Mesendoderm (in vitro differentiated cells): Measurements from ENCODE around the gene CRTC3.
A peak's percentile ranks its signal among the peaks of the same experiment; 100 is the strongest.

ENCODE experiments used
- DNase-seq: peaks from one replicate; pipeline ENCODE4 v3.0.0; 2013
- H2AK5ac ChIP-seq: 2 replicates; pipeline ENCODE4 v1.6.1; 2013; ENCODE audit warnings: low read length, inconsistent platforms
- H2BK120ac ChIP-seq: 2 replicates; pipeline ENCODE4 v1.6.1; 2013; ENCODE audit warnings: low read depth, mild to moderate bottlenecking, low read length, moderate library complexity, mixed read lengths
- H2BK15ac ChIP-seq: replicated peaks from 2 replicates; pipeline ENCODE4 v1.6.1; 2013; ENCODE audit warnings: low read depth, mild to moderate bottlenecking, moderate library complexity
- H2BK5ac ChIP-seq: 2 replicates; pipeline ENCODE4 v1.6.1; 2013; ENCODE audit warnings: low read length, inconsistent platforms
- H3K18ac ChIP-seq: 2 replicates; pipeline ENCODE4 v1.6.1; 2013; ENCODE audit warnings: mild to moderate bottlenecking, low read length, mixed read lengths
- H3K23ac ChIP-seq: one replicate; pipeline ENCODE4 v1.6.1; 2013; ENCODE audit warnings: low read length
- H3K27ac ChIP-seq: 2 replicates; pipeline ENCODE4 v1.5.1; 2013; ENCODE audit warnings: low read depth, mild to moderate bottlenecking, inconsistent platforms, low read length, moderate library complexity
- H3K27me3 ChIP-seq: 2 replicates; pipeline ENCODE4 v1.6.1; 2013; ENCODE audit warnings: low read length, control low read depth, mild to moderate bottlenecking, inconsistent platforms; ENCODE audit not compliant: insufficient read depth, poor library complexity
- H3K36me3 ChIP-seq: 2 replicates; pipeline ENCODE4 v1.6.1; 2013; ENCODE audit warnings: low read length, inconsistent platforms; ENCODE audit not compliant: control insufficient read depth, insufficient read depth
- H3K4ac ChIP-seq: one replicate; pipeline ENCODE4 v1.6.1; 2013; ENCODE audit warnings: low read depth, mild to moderate bottlenecking, low read length, moderate library complexity
- H3K4me1 ChIP-seq: 2 replicates; pipeline ENCODE4 v1.6.1; 2013; ENCODE audit warnings: low read depth, low read length, inconsistent platforms; ENCODE audit not compliant: control insufficient read depth
- H3K4me2 ChIP-seq: 2 replicates; pipeline ENCODE4 v1.6.1; 2013; ENCODE audit warnings: low read length
- H3K4me3 ChIP-seq: 2 replicates; pipeline ENCODE4 v1.5.1; 2013; ENCODE audit warnings: mild to moderate bottlenecking, low read length
- H3K56ac ChIP-seq: one replicate; pipeline ENCODE4 v1.6.1; 2013; ENCODE audit warnings: low read length
- H3K79me1 ChIP-seq: 2 replicates; pipeline ENCODE4 v1.6.1; 2013; ENCODE audit warnings: low read length, inconsistent platforms
- H3K79me2 ChIP-seq: 2 replicates; pipeline ENCODE4 v1.6.1; 2013; ENCODE audit warnings: mild to moderate bottlenecking, low read length; ENCODE audit not compliant: control insufficient read depth, insufficient read depth
- H3K9ac ChIP-seq: 2 replicates; pipeline ENCODE4 v1.6.1; 2013; ENCODE audit warnings: low read length, inconsistent platforms
- H4K5ac ChIP-seq: one replicate; pipeline ENCODE4 v1.6.1; 2013; ENCODE audit warnings: low read length
- H4K8ac ChIP-seq: one replicate; pipeline ENCODE4 v1.6.1; 2013; ENCODE audit warnings: low read depth, mild to moderate bottlenecking, control low read depth, low read length, moderate library complexity
- WGBS: extraction: QIAGEN DNeasy Blood & Tissue Kit; methylation state at CpG from one replicate; pipeline ENCODE4 v1.1.7; 2013; ENCODE audit warnings: low lambda C conversion rate, missing lambda C conversion rate; ENCODE audit not compliant: insufficient coverage; ENCODE audit errors: extremely low coverage; 5-methylcytosine and 5-hydroxymethylcytosine counted together

The CRTC3 gene

GRCh38 chr15:90644952-90645725, 115.4 kb downstream of the CRTC3 start:
- Histone ChIP-seq H2AK5ac (no peak overlapping the region), H3K27ac (no peak overlapping the region), H4K8ac (no peak overlapping the region), H3K4me3 (no peak overlapping the region), H3K4me1 (peaks cover 3% of the 10 kb centered on the region), H3K18ac (no peak overlapping the region), H3K36me3 (no peaks in the 10 kb centered on the region), H3K4ac (no peak overlapping the region), H3K4me2 (no peak overlapping the region), H3K9ac (no peak overlapping the region), H3K23ac (no peak overlapping the region), H2BK15ac (no peak overlapping the region), H4K5ac (no peak overlapping the region), H3K56ac (no peak overlapping the region), H3K79me1 (no peaks in the 10 kb centered on the region), H3K79me2 (no peaks in the 10 kb centered on the region), H2BK120ac (no peak overlapping the region), H3K27me3 (no peaks in the 10 kb centered on the region), H2BK5ac (no peak overlapping the region)
- WGBS, result no CpG with 5 or more reads among the region's 9 CpGs
- no peak for DNase-seq

DNA sequence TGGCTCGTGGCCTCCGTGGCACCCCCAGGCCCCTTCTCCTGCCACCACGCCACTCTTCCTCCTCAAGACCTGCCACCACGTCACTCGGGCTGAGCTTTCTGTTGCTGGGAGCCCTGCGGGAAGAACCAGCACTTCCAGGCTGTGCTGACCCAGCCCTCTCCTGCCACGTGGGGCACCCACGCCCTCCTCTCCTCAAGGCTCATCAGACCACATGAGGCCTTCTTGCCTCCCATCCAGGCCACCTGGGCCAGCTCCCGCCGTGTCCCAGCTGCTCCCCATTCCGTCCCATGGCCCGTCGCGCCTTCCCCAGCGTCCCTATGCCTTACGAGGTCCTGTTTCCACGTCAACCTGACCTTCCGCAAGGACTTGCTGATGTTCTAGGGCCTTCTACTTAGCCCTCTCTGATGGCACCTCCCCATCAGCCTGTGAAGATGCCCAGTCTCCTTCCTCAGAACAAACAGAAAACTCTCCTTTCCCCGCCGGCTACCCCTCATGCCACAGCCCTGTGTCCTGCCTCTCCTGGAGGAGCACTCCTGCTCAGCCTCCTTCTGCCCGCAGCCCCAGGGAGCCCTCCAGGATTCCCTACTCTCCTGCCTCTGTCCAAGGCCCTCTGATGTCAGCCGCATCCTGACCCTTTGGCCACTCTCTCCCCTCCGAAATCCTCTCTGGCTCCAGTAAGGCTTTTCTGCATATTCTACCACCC, 116.3 kb downstream of the CRTC3 start:
- no peak overlapping the region for H2AK5ac ChIP-seq
- no peak overlapping the region for H3K18ac ChIP-seq
- H2BK15ac ChIP-seq, result no peak overlapping the region
- H3K79me2 ChIP-seq, result no peaks in the 10 kb centered on the region
- H3K4me3 ChIP-seq, result no peak overlapping the region
- H3K36me3 ChIP-seq, result no peaks in the 10 kb centered on the region
- H3K79me1 ChIP-seq, result no peaks in the 10 kb centered on the region
- no CpG with 5 or more reads among the region's 23 CpGs for WGBS
- H2BK120ac ChIP-seq, result no peak overlapping the region
- H4K8ac ChIP-seq, result no peak overlapping the region
- H3K4me2 ChIP-seq, result no peak overlapping the region
- H3K27ac ChIP-seq, result no peak overlapping the region
- no peak overlapping the region for H2BK5ac ChIP-seq
- no peak overlapping the region for H4K5ac ChIP-seq
- H3K9ac ChIP-seq, result no peak overlapping the region
- H3K23ac ChIP-seq, result no peak overlapping the region
- no peak for DNase-seq
- H3K4ac ChIP-seq, result no peak overlapping the region
- H3K27me3 ChIP-seq, result no peaks in the 10 kb centered on the region
- peaks cover 3% of the 10 kb centered on the region for H3K4me1 ChIP-seq
- no peak overlapping the region for H3K56ac ChIP-seq

DNA sequence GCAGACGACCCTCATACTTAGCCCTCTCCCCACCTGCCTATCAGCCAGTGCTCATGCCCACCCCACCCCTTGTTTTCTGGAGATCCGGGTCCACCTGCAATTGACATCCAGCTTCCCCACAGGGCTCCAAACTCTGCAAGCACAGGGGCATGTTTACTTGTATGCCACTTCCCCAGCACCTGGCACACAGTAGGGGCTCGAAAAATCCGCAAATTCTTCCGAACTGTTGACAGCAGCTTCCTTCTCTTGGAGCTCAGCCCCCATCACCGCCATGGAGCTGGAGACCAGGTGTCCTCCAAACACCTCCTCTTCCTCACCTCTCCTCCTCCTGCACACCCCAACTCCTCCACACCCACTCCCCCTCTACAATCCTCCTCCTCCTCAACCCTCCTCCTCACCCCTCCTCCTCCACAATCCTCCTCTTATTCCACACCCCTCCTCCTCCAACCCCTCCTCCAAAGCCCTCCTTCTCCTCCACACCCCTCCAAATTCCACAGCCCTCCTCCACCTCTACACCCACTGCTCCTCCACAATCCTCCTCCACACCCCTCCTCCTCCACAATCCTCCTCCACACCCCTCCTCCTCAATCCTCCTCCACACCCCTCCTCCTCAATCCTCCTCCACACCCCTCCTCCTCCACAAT, 117.1 kb downstream of the CRTC3 start:
- no peak overlapping the region for H3K56ac ChIP-seq
- H3K79me2 ChIP-seq, result no peaks in the 10 kb centered on the region
- H3K23ac ChIP-seq, result no peak overlapping the region
- H3K9ac ChIP-seq, result no peak overlapping the region
- H3K79me1 ChIP-seq, result no peaks in the 10 kb centered on the region
- peak; percentile 33 for DNase-seq
- H3K4ac ChIP-seq, result no peak overlapping the region
- H3K4me3 ChIP-seq, result no peak overlapping the region
- no peak overlapping the region for H4K5ac ChIP-seq
- H2BK120ac ChIP-seq, result no peak overlapping the region
- H2BK5ac ChIP-seq, result no peak overlapping the region
- no peak overlapping the region for H3K4me2 ChIP-seq
- H3K27me3 ChIP-seq, result no peaks in the 10 kb centered on the region
- no peak overlapping the region for H2BK15ac ChIP-seq
- H2AK5ac ChIP-seq, result no peak overlapping the region
- H3K36me3 ChIP-seq, result no peaks in the 10 kb centered on the region
- H3K4me1 ChIP-seq, result peaks cover 3% of the 10 kb centered on the region
- WGBS, result no CpG with 5 or more reads among the region's 6 CpGs
- H3K27ac ChIP-seq, result no peak overlapping the region
- H4K8ac ChIP-seq, result no peak overlapping the region
- no peak overlapping the region for H3K18ac ChIP-seq

DNA sequence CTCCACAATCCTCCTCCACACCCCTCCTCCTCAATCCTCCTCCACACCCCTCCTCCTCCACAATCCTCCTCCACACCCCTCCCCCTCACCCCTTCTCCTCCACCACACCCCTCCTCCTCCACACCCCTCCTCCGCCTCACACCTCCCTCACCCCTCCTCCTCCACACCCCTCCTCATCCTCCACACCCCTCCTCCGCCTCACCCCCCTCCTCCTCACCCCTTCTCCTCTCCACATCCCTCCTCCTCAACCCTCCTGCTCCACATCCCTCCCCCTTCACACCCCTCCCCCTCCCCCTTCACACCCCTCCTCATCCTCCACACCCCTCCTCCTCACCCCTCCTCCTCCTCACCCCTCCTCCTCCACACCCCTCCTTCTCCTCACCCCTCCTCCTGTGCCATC, 117.6 kb downstream of the CRTC3 start:
- no peaks in the 10 kb centered on the region for H3K27me3 ChIP-seq
- no peak overlapping the region for H4K5ac ChIP-seq
- no peak overlapping the region for H2BK15ac ChIP-seq
- H4K8ac ChIP-seq, result no peak overlapping the region
- H3K36me3 ChIP-seq, result no peaks in the 10 kb centered on the region
- H3K9ac ChIP-seq, result no peak overlapping the region
- no peak overlapping the region for H3K23ac ChIP-seq
- no peaks in the 10 kb centered on the region for H3K79me1 ChIP-seq
- peaks cover 3% of the 10 kb centered on the region for H3K4me1 ChIP-seq
- no peak overlapping the region for H3K27ac ChIP-seq
- H3K18ac ChIP-seq, result no peak overlapping the region
- no peak overlapping the region for H3K4ac ChIP-seq
- no peak overlapping the region for H2BK120ac ChIP-seq
- no peak overlapping the region for H2BK5ac ChIP-seq
- no peak overlapping the region for H3K4me3 ChIP-seq
- no peak overlapping the region for H2AK5ac ChIP-seq
- no peak overlapping the region for H3K4me2 ChIP-seq
- no peak overlapping the region for H3K56ac ChIP-seq
- 92% methylated on average over 2 of the region's 2 CpGs for WGBS
- DNase-seq, result no peak
- H3K79me2 ChIP-seq, result no peaks in the 10 kb centered on the region

GRCh38 chr15:90648137-90649070, 118.7 kb downstream of the CRTC3 start:
- Histone ChIP-seq H3K56ac (peak overlapping the region; percentile 36), H4K5ac (no peak overlapping the region), H3K79me2 (no peaks in the 10 kb centered on the region), H3K79me1 (no peaks in the 10 kb centered on the region), H2BK120ac (no peak overlapping the region), H2AK5ac (no peak overlapping the region), H3K9ac (no peak overlapping the region), H4K8ac (no peak overlapping the region), H3K4me3 (no peak overlapping the region), H3K27ac (no peak overlapping the region), H2BK5ac (no peak overlapping the region), H3K4ac (no peak overlapping the region), H3K18ac (no peak overlapping the region), H3K4me1 (peaks cover 3% of the 10 kb centered on the region), H3K27me3 (no peaks in the 10 kb centered on the region), H3K4me2 (no peak overlapping the region), H2BK15ac (no peak overlapping the region), H3K23ac (no peak overlapping the region), H3K36me3 (no peaks in the 10 kb centered on the region)
- DNase-seq, result peak; percentile 83
- no CpG with 5 or more reads among the region's 14 CpGs for WGBS
